Left colon (tissue), 2 donors: ENCODE results near the gene GULP1. TPM values are rescaled to one million over a fixed set of nuclear protein-coding genes. Genes with fewer than 3 reads are reported as not detected.
A peak's percentile ranks its signal among the peaks of the same experiment; 100 is the strongest.

Experiments used
- ATAC-seq: fragments of 200-7000 bp; cut with Tn5 transposase; one replicate; pipeline ENCODE4 v1.9.1; 2020; ENCODE audit warnings: mild to moderate bottlenecking, moderate library complexity
- DNase-seq, 2 donors: peaks; one replicate each; pipeline ENCODE4 v3.0.0-alpha.2; 2020
- intact Hi-C, 2 donors: fragments of 100-400 bp; cut with DNase I in 1 of 2; cut with micrococcal nuclease in 1 of 2; formaldehyde crosslinking; loops; one replicate each; pipeline versions ENCODE4 v1.11.2 to v1.14.0; 2022; cut with DNase I, micrococcal nuclease
- total RNA-seq, 2 donors: library from RNA; stranded (reverse); fragmentation: NEBNext Ultra II Directional; extraction: Animal tissue kit (Norgen Biotek cat#: 25700); gene quantifications; one replicate each; pipeline ENCODE4 v1.2.1, GENCODE V29; 2021
- donor health status: DM: no; HTN: no; CAD: no.
- donor health status: DM: yes; HTN: yes; CAD: no.

GULP1 gene
- total RNA-seq, 2 donors from 2014 or later: 3.5 to 9.6 TPM

- no peak for DNase-seq
- intact Hi-C loops: no loop called here
- no peak for ATAC-seq
Measured at GRCh38 chr2:188494906-188495305, 203.2 kb downstream of the GULP1 start.

GRCh38 chr2:188495969-188496431, 204.3 kb downstream of the GULP1 start:
- intact Hi-C loops: no loop called here
- no peak for DNase-seq
- no peak for ATAC-seq

GRCh38 chr2:188497726-188498125, 206.1 kb downstream of the GULP1 start:
- DNase-seq: no peak
- no peak for ATAC-seq
- intact Hi-C loops: no loop called here

- no peak for ATAC-seq
- no peak for DNase-seq
- intact Hi-C loops: loop anchor here in 1 of 2 donors (10.0 kb wide), 2 partner anchors 219 to 919 kb away; no protein-coding TSS in a partner anchor
Measured at GRCh38 chr2:188503975-188504374, 212.3 kb downstream of the GULP1 start.

- ATAC-seq: no peak
- intact Hi-C loops: loop anchor here in 1 of 2 donors (10.0 kb wide), 2 partner anchors 222 to 922 kb away; no protein-coding TSS in a partner anchor
Measured at GRCh38 chr2:188506843-188507242, 215.2 kb downstream of the GULP1 start.

GRCh38 chr2:188511346-188511745, 219.7 kb downstream of the GULP1 start:
- ATAC-seq: no peak
- intact Hi-C loops: no loop called here
- no peak for DNase-seq

More at GRCh38 chr2:188506843-188507242, 215.2 kb downstream of the GULP1 start:
- DNase-seq: no peak

- DNase-seq (no peak), ATAC-seq (no peak)
- intact Hi-C loops: no loop called here
Measured at GRCh38 chr2:188512456-188512855, 220.8 kb downstream of the GULP1 start.

- intact Hi-C loops: no loop called here
- ATAC-seq (no peak), DNase-seq (no peak)
Measured at GRCh38 chr2:188515918-188516317, 224.2 kb downstream of the GULP1 start.

GRCh38 chr2:188517549-188518215, 226.0 kb downstream of the GULP1 start:
- DNase-seq (no peak), ATAC-seq (no peak)
- intact Hi-C loops: no loop called here

- intact Hi-C loops: no loop called here
- ATAC-seq: no peak
- DNase-seq: no peak
Measured at GRCh38 chr2:188518381-188518780, 226.7 kb downstream of the GULP1 start.

- intact Hi-C loops: no loop called here
- DNase-seq (no peak), ATAC-seq (no peak)
Measured at GRCh38 chr2:188519136-188519535, 227.5 kb downstream of the GULP1 start.

GRCh38 chr2:188522517-188522916, 230.8 kb downstream of the GULP1 start:
- ATAC-seq: no peak
- DNase-seq: no peak
- intact Hi-C loops: no loop called here

GRCh38 chr2:188523919-188524318, 232.2 kb downstream of the GULP1 start:
- ATAC-seq (no peak), DNase-seq (no peak)
- intact Hi-C loops: no loop called here

GRCh38 chr2:188524519-188525113, 232.9 kb downstream of the GULP1 start:
- intact Hi-C loops: loop anchor here in 1 of 2 donors (5.0 kb wide), 2 partner anchors 463 to 888 kb away; no protein-coding TSS in a partner anchor
- DNase-seq (peak in 1 of 2 donors; percentile 16), ATAC-seq (peak; percentile 63)

GRCh38 chr2:188526701-188527100, 235.0 kb downstream of the GULP1 start:
- no peak for ATAC-seq
- no peak for DNase-seq
- intact Hi-C loops: loop anchor here in 1 of 2 donors (5.0 kb wide), 2 partner anchors 461 to 886 kb away; no protein-coding TSS in a partner anchor

GRCh38 chr2:188527141-188527540, 235.5 kb downstream of the GULP1 start:
- DNase-seq: no peak
- no peak for ATAC-seq
- intact Hi-C loops: loop anchor here in 1 of 2 donors (5.0 kb wide), 2 partner anchors 460 to 885 kb away; no protein-coding TSS in a partner anchor

- intact Hi-C loops: loop anchor here in 1 of 2 donors (5.0 kb wide), 2 partner anchors 460 to 885 kb away; no protein-coding TSS in a partner anchor
- ATAC-seq (no peak), DNase-seq (no peak)
Measured at GRCh38 chr2:188527581-188527993, 235.9 kb downstream of the GULP1 start.

GRCh38 chr2:188529710-188530109, 238.0 kb downstream of the GULP1 start:
- ATAC-seq (no peak), DNase-seq (no peak)
- intact Hi-C loops: loop anchor here in 1 of 2 donors (5.0 kb wide), 2 partner anchors 458 to 883 kb away; no protein-coding TSS in a partner anchor

- intact Hi-C loops: no loop called here
- ATAC-seq (no peak), DNase-seq (no peak)
Measured at GRCh38 chr2:188534875-188535274, 243.2 kb downstream of the GULP1 start.

- no peak for ATAC-seq
- intact Hi-C loops: no loop called here
Measured at GRCh38 chr2:188551671-188552070, 260.0 kb downstream of the GULP1 start.

More at GRCh38 chr2:188551671-188552070, 260.0 kb downstream of the GULP1 start:
- DNase-seq: no peak
